G401 (cell line): ENCODE measurements around the gene DNAJA2. TPM values are rescaled to one million over a fixed set of nuclear protein-coding genes. Genes with fewer than 3 reads are reported as not detected.

Experiments
- DNase-seq: peaks from one replicate; pipeline ENCODE4 v3.0.0-alpha.2; 2015; ENCODE audit warnings: low spot score
- in situ Hi-C: cut with HindIII; loops from 2 replicates; pipeline ENCODE4 v1.10.0; 2016; ENCODE audit warnings: low sequenced_read_pairs, mixed read lengths
- total RNA-seq: library from RNA; depleted of rRNA; stranded (reverse); fragments of >200 nt; shearing (Covaris generic); gene quantifications from 2 replicates; pipeline ENCODE4 v1.2.3, GENCODE V29; 2014

The DNAJA2 gene
- total RNA-seq, 1 experiment from 2014 or later, result 128 TPM

GRCh38 chr16:46932802-46933201 lies 40.7 kb downstream of the DNAJA2 start:
- in situ Hi-C loops, result no loop called here
- DNase-seq, result no peak

- no peak for DNase-seq
- in situ Hi-C loops, result no loop called here
Measured at GRCh38 chr16:46930861-46931260, 42.6 kb downstream of the DNAJA2 start.

- in situ Hi-C loops, result no loop called here
- DNase-seq, result peak; percentile 54
Measured at GRCh38 chr16:46929378-46930332, 43.8 kb downstream of the DNAJA2 start.

- in situ Hi-C loops, result no loop called here
Measured at GRCh38 chr16:46928811-46929210, 44.7 kb downstream of the DNAJA2 start.

GRCh38 chr16:46927273-46927672 lies 46.2 kb downstream of the DNAJA2 start:
- in situ Hi-C loops, result no loop called here
- DNase-seq, result no peak

More at GRCh38 chr16:46928811-46929210, 44.7 kb downstream of the DNAJA2 start:
- no peak for DNase-seq

- no peak for DNase-seq
- in situ Hi-C loops, result no loop called here
Measured at GRCh38 chr16:46926470-46927225, 46.8 kb downstream of the DNAJA2 start.

GRCh38 chr16:46924402-46924801 lies 49.1 kb downstream of the DNAJA2 start:
- in situ Hi-C loops, result no loop called here
- no peak for DNase-seq

- in situ Hi-C loops, result no loop called here
- no peak for DNase-seq
Measured at GRCh38 chr16:46923513-46924295, 49.8 kb downstream of the DNAJA2 start.

GRCh38 chr16:46922239-46922638 lies 51.2 kb downstream of the DNAJA2 start:
- DNase-seq, result no peak
- in situ Hi-C loops, result no loop called here

- in situ Hi-C loops, result no loop called here
- no peak for DNase-seq
Measured at GRCh38 chr16:46920402-46921068, 52.9 kb downstream of the DNAJA2 start.

GRCh38 chr16:46918905-46919792 lies 54.3 kb downstream of the DNAJA2 start:
- DNase-seq, result no peak
- in situ Hi-C loops, result no loop called here

- DNase-seq, result no peak
- in situ Hi-C loops, result no loop called here
Measured at GRCh38 chr16:46918400-46918799, 55.1 kb downstream of the DNAJA2 start.

- in situ Hi-C loops, result no loop called here
- no peak for DNase-seq
Measured at GRCh38 chr16:46916980-46917379, 56.5 kb downstream of the DNAJA2 start.

GRCh38 chr16:46915483-46916025 lies 57.9 kb downstream of the DNAJA2 start:
- no peak for DNase-seq
- in situ Hi-C loops, result no loop called here

- no peak for DNase-seq
- in situ Hi-C loops, result no loop called here
Measured at GRCh38 chr16:46914556-46915201, 58.8 kb downstream of the DNAJA2 start.

GRCh38 chr16:46911650-46912049 lies 61.8 kb downstream of the DNAJA2 start:
- in situ Hi-C loops, result no loop called here
- no peak for DNase-seq

GRCh38 chr16:46911038-46911437 lies 62.4 kb downstream of the DNAJA2 start:
- in situ Hi-C loops, result no loop called here
- peak; percentile 29 for DNase-seq
